Measurements from ENCODE around the gene PGM3.

PGM3 gene

DNA sequence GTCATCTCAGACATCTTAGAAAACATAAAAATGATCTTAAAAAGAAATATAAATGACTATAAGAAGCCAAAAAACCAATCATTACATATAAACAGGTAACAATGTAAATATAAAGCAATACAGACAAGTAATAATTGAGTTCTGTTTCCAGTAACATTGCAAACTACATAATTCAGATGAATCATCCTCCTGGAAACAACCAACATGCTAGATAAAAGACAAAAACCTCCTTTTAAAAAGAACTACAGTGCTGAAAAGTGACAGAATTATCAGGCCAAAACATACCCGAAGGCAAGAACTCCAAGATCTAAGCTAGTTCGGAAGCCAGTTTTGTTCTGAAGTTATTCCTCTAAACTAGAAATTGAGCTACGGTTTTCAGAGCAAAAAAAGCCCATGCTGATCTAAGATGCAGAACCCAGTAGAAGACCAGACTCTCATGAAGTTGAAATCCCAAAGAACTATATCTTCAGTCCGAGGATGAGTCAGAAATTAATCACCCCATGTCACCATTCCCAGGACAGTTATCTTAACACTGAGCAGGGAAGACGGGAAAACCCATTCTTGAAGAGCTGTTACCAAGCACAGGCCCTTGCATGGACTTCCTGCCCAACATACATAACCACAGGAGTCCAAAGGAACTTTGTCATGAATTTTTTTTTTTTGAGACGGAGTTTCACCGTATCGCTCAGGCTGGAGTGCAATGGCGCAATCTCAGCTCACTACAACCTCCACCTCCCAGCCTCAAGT lies 9.8 kb downstream of the PGM3 start:
- no peak for DNase-seq

DNA sequence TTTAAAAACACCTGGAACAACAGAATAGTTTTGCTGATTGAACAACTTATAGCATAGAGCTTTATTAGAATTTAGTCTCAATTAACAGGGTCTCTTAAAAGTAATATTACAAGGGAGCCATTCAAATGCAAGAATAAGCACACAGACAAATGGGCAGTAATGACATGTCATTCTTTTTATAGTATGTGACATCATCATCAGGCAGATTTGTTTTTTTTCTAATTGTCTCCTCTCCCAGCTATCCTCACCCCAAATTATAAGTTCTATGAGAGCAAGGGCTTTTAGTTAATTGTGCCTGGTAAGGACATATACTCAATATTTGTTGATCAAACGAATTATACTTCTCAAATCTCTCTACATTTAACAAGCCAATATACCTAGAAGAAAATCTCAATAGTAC lies 11.0 kb downstream of the PGM3 start:
- no peak for DNase-seq

DNA sequence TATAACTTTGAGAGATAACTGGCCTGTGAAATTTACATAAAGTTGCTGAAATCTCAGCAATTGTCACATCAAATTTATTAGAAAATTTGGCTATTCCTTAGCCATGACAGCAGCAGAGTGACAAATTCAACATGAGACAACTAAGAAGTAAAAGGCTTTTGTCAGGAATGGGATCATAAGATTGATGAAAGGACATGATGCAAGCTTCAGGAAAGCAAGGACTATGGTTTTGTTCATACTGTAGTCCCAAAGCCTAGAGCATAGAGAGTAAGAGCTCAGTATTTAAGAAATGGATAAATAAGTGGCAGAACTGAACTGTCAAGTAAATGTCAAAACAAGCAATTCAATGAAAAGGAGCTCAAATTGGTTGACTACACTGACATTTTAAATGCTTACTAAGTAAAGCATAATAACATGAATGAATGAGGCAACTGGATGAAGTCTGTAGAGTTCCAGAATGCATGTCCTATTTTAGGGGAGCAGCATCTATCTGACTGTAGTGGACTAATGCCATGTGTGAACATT lies 12.6 kb downstream of the PGM3 start:
- no peak for DNase-seq

DNA sequence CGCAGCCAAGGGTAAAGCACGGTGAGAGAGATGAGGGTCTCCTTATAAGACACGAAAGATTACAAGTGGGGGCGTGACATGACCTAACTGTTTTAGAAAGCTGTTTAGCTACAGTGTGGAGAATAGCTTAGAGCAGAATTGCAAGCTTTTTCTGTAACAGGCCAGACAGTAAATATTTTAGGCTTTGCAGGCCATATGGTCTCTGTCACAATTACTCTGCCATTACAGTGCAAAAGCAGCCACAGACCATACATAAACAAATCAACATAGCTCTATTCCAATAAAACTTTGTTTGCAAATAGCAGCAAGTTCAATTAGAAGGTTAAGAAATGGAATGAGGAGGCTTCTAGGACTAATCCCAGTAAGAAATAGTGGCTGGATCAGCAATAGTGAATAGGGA lies 16.8 kb downstream of the PGM3 start:
- DNase-seq = no peak

DNA sequence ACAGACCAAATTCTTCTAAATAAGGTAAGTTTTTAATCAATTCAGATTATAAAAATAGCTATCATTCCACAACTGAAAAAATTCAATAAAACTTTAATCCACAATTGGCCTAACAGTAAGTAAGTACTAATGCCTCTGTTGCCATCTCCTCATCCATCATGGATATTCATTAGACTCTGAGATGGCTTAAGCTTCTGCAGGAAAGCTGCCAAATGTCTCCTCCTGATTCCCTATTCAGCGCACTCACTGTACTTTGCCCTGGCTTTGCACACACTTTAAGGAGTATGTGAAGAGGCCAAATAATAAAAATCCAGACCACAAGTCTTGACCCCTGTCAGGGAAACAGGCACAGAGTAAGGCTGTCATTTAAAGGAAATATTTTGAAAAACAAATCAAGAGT lies 23.6 kb downstream of the PGM3 start:
- no peak for DNase-seq

DNA sequence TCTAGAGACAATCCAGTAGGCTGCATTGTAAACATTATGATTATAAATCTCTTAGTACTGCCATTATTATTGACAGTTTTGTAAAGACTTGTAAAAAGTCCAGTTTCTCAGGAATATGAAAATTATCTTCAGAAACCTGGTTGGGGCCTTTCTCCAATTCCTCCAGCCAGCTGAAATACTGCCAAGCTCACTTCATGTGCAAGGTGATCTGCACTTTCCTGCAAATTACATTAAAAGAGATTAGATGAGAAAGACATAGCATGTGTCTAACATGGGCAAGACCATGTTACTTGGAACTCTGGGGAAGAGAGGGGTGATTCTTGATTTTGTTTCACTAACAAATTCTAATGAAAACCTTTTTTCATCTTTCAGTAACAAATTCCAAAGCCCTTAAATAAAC lies 24.0 kb downstream of the PGM3 start:
- no peak for DNase-seq

DNA sequence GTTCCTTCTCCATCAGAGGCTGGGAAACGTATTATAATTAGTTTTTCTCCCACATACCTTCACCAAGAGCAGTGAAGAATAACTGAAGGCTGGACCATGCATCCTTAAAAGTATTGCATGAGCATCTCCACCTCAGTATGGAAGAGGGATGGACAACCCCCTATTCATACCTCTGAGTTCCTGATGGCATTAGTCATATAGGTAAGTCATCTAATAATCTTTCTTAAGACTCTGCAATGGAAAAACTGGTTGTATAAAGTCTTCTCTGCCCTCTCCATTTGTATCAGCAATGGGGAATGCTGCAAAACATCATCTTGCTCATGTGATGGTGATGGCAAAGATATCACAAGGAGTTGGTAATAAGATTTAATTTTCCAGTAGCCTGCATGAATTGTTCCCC lies 24.5 kb downstream of the PGM3 start:
- DNase-seq = no peak

DNA sequence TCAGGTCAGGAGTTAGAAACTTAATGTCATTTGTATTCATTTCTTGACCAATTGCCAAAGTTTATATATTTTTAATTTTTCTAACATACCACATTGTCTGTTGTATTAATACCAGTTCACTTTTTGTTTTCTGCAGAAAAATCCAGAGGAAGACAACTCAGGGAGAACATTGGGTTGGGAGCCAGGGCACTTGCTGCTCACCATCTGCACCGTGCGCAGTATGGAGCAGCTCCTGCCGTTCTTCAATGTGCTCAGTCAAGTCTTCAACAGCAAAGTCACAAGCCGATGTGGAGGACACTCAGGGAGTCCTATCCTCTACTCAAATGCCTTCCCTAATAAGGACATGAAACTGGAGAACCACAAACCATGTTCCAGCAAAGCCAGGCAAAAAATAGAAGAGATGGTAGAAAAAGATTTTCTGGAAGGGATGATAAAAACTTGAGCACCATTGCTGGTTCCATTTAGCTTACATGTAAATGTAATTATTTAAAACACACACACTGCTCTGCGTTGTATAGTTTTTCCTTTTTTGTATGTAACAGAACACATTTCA lies 25.3 kb downstream of the PGM3 start:
- DNase-seq = no peak

DNA sequence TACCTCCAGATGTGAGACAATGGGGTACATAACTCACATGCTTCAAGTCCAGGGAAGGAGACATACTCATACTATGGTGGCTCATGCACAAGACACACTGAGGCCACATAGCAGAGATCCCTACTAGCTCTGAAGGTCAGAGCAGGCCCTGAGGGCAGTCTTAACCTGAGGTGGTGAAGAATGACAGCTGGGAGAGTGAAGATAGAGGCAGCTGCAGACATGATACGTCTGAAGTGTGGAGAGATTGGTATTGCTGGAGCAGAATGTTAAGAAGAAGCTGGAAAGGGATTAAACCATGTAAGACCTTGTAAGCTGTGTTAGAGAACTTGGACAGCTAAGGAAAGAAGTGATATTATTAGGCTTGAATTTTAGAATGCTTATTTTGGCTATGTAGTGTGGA lies 32.9 kb downstream of the PGM3 start:
- DNase-seq = no peak

DNA sequence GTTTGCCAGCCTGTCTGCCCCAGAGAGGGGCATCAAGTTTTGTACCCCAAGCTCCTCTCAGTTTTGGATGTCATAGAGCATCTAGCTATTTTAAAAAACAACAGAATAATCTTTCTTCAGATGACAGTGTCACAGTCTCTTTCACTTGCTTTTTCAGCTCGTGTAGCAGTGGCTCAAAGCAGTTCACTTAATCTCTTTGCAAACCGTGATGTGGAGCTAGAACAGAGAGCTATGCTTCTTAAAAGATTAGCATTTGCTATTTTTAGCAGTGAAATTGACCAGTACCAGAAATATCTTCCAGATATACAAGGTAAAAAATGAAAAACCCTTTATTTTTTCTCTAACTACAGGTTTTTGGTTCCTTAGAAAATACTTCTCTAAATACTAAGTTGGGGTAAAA lies 37.3 kb downstream of the PGM3 start:
- DNase-seq = no peak

DNA sequence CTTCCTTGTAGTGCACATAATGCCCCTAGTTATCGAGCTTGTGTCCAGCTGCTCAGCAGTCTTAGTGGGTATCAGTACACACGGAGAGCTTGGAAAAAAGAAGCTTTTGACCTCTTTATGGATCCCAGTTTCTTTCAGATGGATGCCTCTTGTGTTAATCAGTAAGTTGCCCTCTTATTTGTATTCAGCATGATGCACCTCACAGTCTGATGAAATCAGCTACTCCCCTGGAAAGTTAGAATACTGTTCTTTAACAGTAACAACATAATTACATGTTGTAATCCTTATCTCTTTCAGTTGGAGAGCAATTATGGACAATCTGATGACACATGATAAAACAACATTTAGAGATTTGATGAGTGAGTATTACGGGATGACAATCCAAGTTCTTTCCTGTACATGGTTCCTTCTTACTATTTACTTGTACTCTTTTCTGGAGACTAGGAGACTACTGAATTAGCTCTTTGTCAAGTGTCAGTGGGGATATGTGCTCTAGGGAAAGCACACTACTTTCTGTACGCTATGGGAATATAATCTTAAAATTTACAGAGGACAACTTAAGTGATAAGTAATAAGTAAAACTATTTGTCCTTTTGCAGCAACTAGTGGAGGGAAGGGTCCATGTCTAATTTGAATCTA lies 39.1 kb downstream of the PGM3 start:
- DNase-seq = no peak

DNA sequence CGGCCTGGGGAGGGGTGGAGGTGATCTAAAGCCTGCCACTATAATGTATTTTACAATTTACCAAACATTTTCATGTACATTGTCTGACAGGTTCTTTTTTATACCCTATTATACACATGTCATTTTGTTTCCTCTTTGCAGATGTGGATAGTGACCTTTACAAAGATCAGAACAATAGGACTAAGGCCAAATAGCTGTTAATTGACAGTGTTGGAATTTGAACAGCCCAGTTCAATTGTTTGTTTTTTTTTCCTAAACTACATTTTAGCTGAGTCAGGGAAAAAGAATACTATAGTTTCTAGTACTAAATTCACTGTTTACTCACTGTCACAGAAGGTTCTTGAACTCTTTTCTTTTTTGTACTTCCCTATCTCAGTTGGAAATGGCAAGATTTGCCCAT lies 40.2 kb downstream of the PGM3 start:
- no peak for DNase-seq

DNA sequence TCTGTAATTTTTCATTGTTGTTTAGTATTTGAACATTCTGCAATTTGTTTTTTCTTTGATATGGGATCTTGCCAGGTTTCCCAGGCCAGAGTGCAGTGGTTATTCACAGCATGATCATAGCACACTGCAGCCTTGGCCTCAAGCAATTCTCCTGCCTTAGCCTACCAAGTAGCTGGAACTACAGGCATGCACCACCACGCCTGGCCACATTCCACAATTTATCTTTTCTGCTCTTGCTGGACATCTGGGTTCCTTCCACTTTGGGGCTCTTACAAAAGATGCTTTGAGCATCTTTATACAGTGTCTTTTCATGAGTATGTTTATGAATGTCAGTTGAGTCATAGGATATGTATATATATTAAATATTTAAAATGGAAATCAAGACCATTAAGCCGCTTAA lies 42.0 kb downstream of the PGM3 start:
- no peak for DNase-seq

DNA sequence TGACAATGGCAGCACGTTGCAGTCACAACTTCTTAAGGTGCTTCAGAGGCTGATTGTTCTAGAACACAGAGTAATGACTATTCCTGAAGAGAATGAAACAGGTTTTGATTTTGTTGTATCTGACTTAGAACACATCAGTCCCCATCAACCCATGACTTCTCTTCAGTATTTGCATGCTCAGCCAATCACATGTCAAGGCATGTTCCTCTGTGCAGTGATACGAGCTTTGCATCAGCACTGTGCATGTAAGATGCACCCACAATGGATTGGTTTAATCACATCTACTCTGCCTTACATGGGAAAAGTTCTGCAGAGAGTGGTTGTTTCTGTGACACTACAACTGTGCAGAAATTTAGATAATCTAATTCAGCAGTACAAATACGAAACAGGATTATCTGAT lies 54.3 kb downstream of the PGM3 start:
- no peak for DNase-seq

DNA sequence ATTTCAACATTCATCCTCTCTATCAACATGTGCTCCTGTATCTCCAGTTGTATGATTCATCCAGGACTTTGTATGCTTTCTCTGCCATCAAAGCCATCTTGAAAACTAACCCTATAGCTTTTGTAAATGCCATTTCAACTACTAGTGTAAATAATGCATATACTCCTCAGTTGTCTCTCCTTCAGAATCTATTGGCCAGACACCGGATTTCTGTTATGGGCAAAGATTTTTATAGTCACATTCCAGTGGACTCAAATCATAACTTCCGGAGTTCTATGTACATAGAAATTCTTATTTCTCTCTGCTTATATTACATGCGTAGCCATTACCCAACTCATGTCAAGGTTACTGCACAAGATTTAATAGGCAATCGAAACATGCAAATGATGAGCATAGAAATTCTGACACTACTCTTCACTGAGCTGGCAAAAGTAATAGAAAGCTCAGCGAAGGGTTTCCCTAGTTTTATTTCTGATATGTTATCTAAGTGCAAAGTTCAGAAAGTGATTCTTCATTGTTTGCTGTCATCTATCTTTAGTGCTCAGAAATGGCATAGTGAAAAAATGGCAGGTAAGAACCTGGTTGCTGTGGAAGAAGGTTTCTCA lies 54.8 kb downstream of the PGM3 start:
- no peak for DNase-seq

DNA sequence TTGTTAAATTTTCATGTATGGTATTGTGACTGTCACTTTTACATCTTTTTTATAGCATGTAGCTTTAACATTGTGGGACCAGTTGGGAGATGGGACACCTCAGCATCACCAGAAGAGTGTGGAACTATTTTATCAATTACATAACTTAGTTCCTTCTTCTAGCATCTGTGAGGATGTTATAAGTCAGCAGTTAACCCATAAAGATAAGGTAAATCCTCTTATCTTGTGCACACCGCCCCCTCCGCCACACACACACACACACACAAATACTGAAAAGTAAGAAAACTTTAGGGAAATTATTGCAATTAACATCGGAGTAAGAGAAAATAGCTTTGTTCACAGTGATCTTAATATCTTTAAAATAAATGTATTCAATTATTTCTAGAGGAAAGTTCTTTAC lies 60.9 kb downstream of the PGM3 start:
- DNase-seq = no peak

DNA sequence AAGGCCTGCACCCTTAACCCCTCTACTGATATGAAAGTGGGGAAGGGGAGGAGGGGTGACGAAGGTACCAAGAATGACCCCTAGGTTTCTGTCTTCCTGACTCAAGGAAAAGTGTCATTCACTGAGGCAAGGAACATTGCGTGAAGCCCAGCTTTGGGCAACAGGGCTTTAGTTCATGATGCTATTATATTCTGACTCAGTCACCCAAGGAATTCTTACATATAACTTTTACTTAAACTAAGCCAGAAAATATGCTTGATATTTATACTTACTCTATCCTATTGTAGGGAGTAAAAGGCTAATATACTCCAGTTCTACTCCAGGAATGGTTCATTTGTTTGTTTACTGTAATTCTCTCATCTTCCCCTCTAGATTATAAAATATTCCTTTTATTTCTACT lies 65.1 kb downstream of the PGM3 start:
- DNase-seq = no peak

DNA sequence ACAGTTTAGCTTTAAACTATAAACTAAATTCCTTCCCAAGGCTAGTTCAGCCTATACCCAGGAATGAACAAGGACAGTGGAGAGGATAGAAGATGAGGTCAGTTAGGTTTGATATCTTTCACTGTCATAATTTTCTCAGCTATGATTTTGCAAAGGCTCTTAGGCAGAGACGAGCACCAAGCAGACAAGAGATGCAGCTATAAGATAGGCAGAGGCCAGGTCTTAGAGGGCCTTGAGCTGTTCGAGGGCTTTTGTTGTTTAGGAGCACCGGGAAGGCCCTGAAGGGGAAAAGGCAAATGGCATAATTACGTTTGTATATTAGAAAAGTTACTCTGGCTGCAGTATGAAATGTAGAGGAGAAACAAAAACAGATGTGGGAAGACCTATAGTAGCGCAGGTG lies 65.8 kb downstream of the PGM3 start:
- DNase-seq = no peak

DNA sequence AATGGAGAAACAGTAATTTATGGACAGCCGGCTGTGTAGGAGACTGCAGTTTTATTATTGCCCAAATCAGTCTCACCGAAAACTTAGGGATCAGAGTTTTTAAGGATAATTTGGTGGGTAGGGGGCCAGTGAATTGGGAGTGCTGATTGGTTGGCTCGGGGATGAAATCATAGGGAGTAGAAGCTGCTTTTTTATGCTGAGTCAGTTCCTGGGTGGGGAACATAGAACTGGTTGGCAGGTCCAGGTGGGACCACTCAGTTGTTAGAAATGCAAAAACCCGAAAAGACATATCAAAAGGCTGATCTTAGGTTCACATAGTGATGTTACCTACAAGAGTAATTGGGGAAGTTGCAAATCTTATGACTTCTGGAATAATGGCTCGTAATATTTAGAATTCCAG lies 66.3 kb downstream of the PGM3 start:
- DNase-seq = no peak

DNA sequence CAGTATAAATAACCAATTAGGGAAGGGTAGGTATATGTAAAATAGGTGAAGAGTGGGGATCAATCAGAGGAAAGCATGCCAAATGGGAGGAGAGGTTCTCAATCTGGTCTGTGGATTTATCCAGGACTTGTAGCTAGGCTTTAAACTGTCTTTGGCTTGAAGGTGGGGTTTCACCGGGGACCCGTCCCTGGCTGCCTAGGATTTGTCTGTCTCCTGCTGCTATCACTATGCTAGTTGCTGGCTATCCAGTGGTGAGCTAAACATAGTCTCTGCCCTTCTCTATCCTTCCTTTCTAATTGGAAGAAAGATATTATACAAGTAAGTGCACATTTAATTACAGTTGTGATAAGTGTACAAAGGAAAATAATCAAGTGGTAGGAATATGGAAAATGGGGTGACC lies 66.8 kb downstream of the PGM3 start:
- no peak for DNase-seq

DNA sequence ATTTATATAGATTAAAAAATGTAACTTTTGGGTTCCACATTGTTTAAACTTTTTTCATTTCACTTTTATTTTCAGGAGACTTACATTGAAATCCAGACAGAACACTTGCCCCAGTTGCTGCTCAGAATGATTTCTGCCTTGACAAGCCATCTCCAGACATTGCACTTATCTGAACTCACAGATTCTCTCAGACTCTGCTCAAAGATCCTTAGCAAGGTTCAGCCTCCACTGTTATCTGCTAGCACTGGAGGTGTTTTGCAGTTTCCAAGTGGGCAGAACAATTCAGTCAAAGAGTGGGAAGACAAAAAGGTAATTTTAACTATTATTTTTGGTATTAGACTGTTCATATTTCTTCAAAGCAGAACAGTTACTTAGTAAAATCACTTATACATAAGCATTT lies 67.6 kb downstream of the PGM3 start:
- no peak for DNase-seq

DNA sequence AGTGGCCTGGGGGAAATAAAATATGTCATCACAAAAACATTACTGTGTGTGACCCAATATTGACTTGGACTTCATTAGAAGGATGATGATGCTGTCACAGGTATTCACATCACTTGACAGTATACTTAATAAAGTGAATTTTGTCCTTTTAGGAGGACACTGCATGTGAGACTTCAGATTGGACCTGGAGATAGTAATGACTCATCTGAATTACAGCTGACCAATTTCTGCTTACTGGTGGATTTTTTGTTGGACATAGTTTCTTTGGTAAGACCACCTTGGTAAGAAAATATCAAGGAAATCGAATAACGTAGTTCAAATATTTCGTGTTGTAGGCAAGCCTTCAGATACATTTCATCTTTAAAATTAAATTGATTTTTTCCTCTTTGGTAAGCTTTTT lies 68.5 kb downstream of the PGM3 start:
- DNase-seq = no peak

DNA sequence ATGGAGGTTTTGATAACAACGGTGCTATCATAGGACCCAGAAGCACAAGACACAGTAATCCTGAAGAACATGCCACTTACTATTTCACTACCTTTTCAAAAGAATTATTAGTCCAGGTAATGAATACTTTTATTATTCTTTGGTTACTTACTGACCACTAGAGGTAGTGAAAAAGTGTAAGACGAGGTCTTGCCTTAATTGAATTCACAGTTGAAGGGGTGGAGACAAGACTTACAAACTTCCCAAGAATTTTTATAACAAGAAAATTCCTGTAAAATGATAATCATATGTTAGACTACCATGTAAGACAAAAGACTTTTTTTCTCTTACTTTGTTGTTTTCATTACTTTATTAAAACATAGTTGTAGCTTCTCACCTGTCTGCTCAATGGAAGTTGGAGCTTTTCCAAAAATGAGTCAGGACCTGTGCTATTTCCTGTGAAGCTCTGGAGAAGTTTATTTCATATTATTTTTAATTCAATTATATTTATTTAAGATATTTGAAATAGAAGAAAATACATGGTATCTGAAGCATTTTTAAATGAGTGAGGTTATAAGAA lies 73.2 kb downstream of the PGM3 start:
- DNase-seq = no peak

DNA sequence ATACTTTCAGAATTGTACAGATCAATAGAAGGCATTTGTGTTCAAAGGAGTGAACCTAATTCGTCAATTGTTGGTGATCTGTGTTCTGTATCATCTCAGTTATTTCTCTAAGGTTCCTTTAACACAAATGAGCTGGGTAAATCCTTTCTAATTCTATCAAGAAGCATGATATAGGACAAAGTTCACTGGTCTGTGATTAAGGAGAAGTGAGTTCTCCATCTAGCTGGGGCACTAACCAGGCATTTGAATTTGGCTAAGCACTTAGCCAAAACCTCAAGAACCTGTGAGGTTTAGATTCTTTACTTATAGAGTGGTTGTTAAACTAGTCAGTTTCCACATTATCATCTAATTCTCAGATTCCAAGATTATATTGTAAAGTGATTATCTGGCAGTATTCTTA lies 75.3 kb downstream of the PGM3 start:
- no peak for DNase-seq
